ENCODE measurements around the gene TENM4. TPM values are rescaled to one million over a fixed set of nuclear protein-coding genes. Genes with fewer than 3 reads are reported as not detected.

TENM4 gene
- total RNA-seq, 1 donor from 2014 or later: 5.1 TPM

DNA sequence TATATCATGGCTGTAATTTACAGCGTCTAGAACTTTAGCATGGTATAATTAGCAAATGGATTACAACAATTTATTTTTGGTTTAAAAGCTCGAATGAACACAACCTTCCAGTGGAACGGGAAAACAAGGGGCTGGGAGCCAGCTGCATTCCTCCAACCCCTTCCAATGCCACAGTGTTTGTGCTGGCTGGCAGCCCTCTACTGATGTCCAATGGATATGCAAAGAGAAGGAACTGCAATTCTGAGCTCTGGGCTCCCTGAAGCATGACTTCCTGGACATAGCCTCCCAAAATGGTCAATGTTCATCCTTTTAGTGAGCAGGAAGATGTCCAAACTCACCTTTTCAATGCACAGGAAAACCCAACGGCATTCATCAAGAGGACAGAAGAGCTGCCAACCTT is 288.3 kb downstream of the TENM4 start:
- no peaks in the 10 kb centered on the region for H3K9me3 ChIP-seq (ENCODE audit: low read depth)
- H2AFZ ChIP-seq (replicated peaks): no peak overlapping the region
- peaks cover 8% of the 10 kb centered on the region for H3K36me3 Mint-ChIP-seq
- H3K9ac ChIP-seq: no peak overlapping the region
- no peaks in the 10 kb centered on the region for H3F3A ChIP-seq (ENCODE audit: low read depth)
- no peaks in the 10 kb centered on the region for H3K4me1 Mint-ChIP-seq
- H3K4me1 ChIP-seq: no peaks in the 10 kb centered on the region
- H3K9me3 Mint-ChIP-seq: no peaks in the 10 kb centered on the region
- H3K4me3 ChIP-seq: no peak overlapping the region
- H3K79me2 ChIP-seq (ENCODE audit: low read depth): no peaks in the 10 kb centered on the region
- H3K4me3 Mint-ChIP-seq: no peak overlapping the region
- no peaks in the 10 kb centered on the region for H3K36me3 ChIP-seq
- H3K27me3 Mint-ChIP-seq (ENCODE audit: insufficient read depth, low read depth): no peaks in the 10 kb centered on the region
- TF ChIP-seq EZH2 (IDR thresholded peaks at IDR 0.05) (no peak), EZH2phosphoT487 (IDR thresholded peaks at IDR 0.05) (no peak)
- TF ChIP-seq, protein P1, sequence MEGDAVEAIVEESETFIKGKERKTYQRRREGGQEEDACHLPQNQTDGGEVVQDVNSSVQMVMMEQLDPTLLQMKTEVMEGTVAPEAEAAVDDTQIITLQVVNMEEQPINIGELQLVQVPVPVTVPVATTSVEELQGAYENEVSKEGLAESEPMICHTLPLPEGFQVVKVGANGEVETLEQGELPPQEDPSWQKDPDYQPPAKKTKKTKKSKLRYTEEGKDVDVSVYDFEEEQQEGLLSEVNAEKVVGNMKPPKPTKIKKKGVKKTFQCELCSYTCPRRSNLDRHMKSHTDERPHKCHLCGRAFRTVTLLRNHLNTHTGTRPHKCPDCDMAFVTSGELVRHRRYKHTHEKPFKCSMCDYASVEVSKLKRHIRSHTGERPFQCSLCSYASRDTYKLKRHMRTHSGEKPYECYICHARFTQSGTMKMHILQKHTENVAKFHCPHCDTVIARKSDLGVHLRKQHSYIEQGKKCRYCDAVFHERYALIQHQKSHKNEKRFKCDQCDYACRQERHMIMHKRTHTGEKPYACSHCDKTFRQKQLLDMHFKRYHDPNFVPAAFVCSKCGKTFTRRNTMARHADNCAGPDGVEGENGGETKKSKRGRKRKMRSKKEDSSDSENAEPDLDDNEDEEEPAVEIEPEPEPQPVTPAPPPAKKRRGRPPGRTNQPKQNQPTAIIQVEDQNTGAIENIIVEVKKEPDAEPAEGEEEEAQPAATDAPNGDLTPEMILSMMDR (IDR thresholded peaks at IDR 0.05): no peak
- H3K4me2 ChIP-seq: no peak overlapping the region
- no peaks in the 10 kb centered on the region for H4K20me1 ChIP-seq (ENCODE audit: low read depth)
- H3K27me3 ChIP-seq: no peaks in the 10 kb centered on the region
- no peak for DNase-seq (ENCODE audit: low spot score)
- H3K27ac Mint-ChIP-seq: no peak overlapping the region
- no peak overlapping the region for H3K27ac ChIP-seq

- H3K36me3 ChIP-seq: no peaks in the 10 kb centered on the region
- no peaks in the 10 kb centered on the region for H3K9me3 Mint-ChIP-seq
Observed at GRCh38 chr11:79151396-79151795, 289.4 kb downstream of the TENM4 start.

GRCh38 chr11:79150966-79151365 is 289.9 kb downstream of the TENM4 start:
- Histone ChIP-seq H3K27me3 (no peaks in the 10 kb centered on the region), H3K36me3 (no peaks in the 10 kb centered on the region), H3K79me2 (ENCODE audit: low read depth) (no peaks in the 10 kb centered on the region), H4K20me1 (ENCODE audit: low read depth) (no peaks in the 10 kb centered on the region), H3K9ac (no peak overlapping the region), H2AFZ (replicated peaks) (no peak overlapping the region), H3K4me1 (no peaks in the 10 kb centered on the region), H3F3A (ENCODE audit: low read depth) (no peaks in the 10 kb centered on the region), H3K4me3 (no peak overlapping the region), H3K27ac (no peak overlapping the region), H3K9me3 (ENCODE audit: low read depth) (no peaks in the 10 kb centered on the region), H3K4me2 (no peak overlapping the region)
- H3K27me3 Mint-ChIP-seq (ENCODE audit: insufficient read depth, low read depth): no peaks in the 10 kb centered on the region
- no peaks in the 10 kb centered on the region for H3K9me3 Mint-ChIP-seq
- no peak for DNase-seq (ENCODE audit: low spot score)
- no peak overlapping the region for H3K4me3 Mint-ChIP-seq
- no peak overlapping the region for H3K27ac Mint-ChIP-seq
- H3K4me1 Mint-ChIP-seq: no peaks in the 10 kb centered on the region
- peaks cover 9% of the 10 kb centered on the region for H3K36me3 Mint-ChIP-seq
- TF ChIP-seq, protein P1 (IDR thresholded peaks at IDR 0.05): no peak

More at GRCh38 chr11:79151396-79151795, 289.4 kb downstream of the TENM4 start:
- no peaks in the 10 kb centered on the region for H3K4me1 Mint-ChIP-seq
- no peaks in the 10 kb centered on the region for H4K20me1 ChIP-seq (ENCODE audit: low read depth)
- H3K4me2 ChIP-seq: no peak overlapping the region
- no peaks in the 10 kb centered on the region for H3K27me3 Mint-ChIP-seq (ENCODE audit: insufficient read depth, low read depth)
- TF ChIP-seq EZH2 (IDR thresholded peaks at IDR 0.05) (no peak), EZH2phosphoT487 (IDR thresholded peaks at IDR 0.05) (no peak)
- TF ChIP-seq, protein P1 (IDR thresholded peaks at IDR 0.05): no peak
- H3K36me3 Mint-ChIP-seq: peaks cover 9% of the 10 kb centered on the region
- H3F3A ChIP-seq (ENCODE audit: low read depth): no peaks in the 10 kb centered on the region
- no peak overlapping the region for H3K9ac ChIP-seq
- no peak overlapping the region for H2AFZ ChIP-seq (replicated peaks)
- H3K4me3 ChIP-seq: no peak overlapping the region
- no peak overlapping the region for H3K27ac ChIP-seq
- no peaks in the 10 kb centered on the region for H3K9me3 ChIP-seq (ENCODE audit: low read depth)
- H3K27me3 ChIP-seq: no peaks in the 10 kb centered on the region
- DNase-seq (ENCODE audit: low spot score): no peak
- H3K79me2 ChIP-seq (ENCODE audit: low read depth): no peaks in the 10 kb centered on the region
- H3K4me3 Mint-ChIP-seq: no peak overlapping the region
- no peaks in the 10 kb centered on the region for H3K4me1 ChIP-seq
- H3K27ac Mint-ChIP-seq: no peak overlapping the region

Measured in neural progenitor cell (in vitro differentiated cells).